GM10266 (cell line): Measurements from ENCODE around the gene JCHAIN.

Experiments
- DNase-seq: peaks from one replicate; pipeline ENCODE4 v3.0.0; 2012; ENCODE audit errors: extremely low spot score
- TF ChIP-seq, protein P1 (sequence below): IDR thresholded peaks from 2 replicates; pipeline ENCODE4 v1.5.1; 2012; ENCODE audit warnings: mild to moderate bottlenecking, low read depth; ENCODE audit not compliant: control insufficient read depth, insufficient read depth; ENCODE audit errors: missing control alignments

The JCHAIN gene

DNA sequence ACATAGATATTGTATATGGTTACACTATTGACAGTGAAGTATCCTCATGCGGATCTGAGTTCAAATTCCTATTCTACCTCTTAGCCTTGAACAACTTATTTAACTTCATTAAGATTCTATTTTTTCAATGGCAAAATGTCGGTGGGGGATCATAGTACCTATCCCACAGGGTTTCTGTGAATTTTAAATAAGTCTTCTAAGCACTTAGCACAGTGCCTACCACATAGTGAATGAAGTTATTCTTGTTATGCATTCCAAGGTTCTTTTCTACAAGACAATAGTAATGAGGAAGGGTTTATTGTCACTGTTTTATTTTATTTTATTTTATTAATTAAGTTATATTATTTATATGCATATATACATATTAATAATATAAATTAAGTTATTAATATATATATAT lies 46.5 kb downstream of the JCHAIN start:
- DNase-seq, result no peak
- TF ChIP-seq, protein P1, sequence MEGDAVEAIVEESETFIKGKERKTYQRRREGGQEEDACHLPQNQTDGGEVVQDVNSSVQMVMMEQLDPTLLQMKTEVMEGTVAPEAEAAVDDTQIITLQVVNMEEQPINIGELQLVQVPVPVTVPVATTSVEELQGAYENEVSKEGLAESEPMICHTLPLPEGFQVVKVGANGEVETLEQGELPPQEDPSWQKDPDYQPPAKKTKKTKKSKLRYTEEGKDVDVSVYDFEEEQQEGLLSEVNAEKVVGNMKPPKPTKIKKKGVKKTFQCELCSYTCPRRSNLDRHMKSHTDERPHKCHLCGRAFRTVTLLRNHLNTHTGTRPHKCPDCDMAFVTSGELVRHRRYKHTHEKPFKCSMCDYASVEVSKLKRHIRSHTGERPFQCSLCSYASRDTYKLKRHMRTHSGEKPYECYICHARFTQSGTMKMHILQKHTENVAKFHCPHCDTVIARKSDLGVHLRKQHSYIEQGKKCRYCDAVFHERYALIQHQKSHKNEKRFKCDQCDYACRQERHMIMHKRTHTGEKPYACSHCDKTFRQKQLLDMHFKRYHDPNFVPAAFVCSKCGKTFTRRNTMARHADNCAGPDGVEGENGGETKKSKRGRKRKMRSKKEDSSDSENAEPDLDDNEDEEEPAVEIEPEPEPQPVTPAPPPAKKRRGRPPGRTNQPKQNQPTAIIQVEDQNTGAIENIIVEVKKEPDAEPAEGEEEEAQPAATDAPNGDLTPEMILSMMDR, result no peak

DNA sequence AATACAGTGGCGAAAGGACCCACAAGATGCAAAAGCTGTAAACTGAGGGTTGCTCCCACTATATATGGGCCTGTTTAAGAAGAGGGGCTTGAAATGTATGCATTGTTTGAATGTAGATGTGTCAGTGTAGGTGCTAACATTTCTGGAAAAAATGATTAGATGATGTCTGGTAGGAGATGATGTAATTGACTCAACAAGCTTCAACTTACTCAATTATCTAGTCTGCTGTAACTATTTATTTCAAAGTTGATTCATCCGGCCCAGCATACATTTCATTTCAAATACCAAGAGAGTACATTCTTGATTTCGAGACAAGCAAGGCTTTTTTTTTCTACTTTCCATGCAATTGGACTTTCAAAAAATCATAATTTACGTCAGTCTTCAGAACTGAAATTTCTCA lies 47.0 kb downstream of the JCHAIN start:
- TF ChIP-seq, protein P1, result no peak
- no peak for DNase-seq

DNA sequence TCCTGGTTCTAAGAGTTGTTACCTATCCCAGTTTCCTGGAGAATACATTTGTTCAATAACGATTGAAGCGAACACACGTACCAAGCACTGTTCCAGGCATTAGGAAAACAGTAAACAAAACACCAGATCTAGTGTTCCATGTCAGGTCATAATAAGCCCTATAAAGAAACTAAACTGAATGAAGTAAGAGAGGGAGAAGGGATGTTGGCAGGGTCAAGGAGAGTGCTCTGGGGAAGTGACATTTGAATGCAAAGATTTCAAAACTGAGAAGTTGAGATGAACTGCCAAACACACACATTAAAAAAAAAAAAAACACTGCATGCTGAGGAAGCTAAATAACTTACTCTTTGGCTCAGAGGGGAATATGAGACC lies 52.1 kb downstream of the JCHAIN start:
- no peak for DNase-seq
- TF ChIP-seq, protein P1, result no peak

- TF ChIP-seq, protein P1, result no peak
- DNase-seq, result no peak
These were observed 52.8 kb downstream of the JCHAIN start for GRCh38 chr4:70613306-70614183.

DNA sequence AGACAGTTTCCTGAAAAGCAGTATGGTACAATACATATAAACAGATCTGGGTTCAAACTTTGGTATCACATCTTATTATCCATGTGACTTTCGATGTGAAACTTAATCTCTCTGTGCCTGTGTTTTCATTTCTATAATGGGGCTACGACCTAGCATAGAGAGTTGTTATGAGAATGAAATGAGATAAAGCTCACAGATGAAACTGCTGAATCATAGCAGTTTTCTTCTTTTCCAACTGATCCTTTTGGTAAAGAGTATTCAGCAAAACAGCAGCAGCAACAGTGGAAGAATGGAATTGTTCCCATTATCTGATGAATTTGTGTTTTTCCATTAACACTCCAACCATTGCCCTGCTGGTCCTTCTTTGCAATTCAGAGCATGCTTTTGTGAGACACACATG lies 58.0 kb downstream of the JCHAIN start:
- TF ChIP-seq, protein P1, result no peak
- no peak for DNase-seq

DNA sequence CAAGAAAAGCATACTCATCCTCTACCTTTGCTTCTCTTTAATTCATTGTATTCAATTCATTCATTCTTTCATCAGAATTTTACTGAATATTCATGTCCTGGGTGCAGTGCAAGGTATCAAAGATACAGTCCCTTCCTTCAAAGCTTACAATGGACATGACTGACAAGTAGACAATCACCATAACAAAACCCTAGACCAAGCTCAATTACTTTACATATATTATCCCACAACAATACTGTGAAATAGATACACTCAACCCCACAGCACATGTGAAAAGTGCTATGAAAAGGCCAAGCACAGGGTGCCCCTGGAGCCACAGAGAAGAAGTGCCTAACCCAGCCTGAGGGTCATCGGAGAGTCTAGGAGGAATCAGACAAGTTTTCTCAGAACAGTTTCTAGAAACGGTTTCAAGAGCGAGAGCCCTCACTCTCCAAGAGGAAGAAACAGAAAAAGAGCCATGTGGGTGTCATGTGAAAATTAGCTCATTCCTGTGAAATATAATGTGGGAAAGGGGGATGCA lies 58.9 kb downstream of the JCHAIN start:
- TF ChIP-seq, protein P1, result no peak
- no peak for DNase-seq

GRCh38 chr4:70606459-70606858 lies 59.8 kb downstream of the JCHAIN start:
- DNase-seq, result no peak
- TF ChIP-seq, protein P1, result no peak
